Calu3 (cell line): ENCODE data around the gene ZNF181. TPM values are rescaled to one million over a fixed set of nuclear protein-coding genes. Genes with fewer than 3 reads are reported as not detected.

ENCODE experiments used
- BruUV-seq: library from RNA; stranded (reverse); fragments of 400-500 nt; replicated peaks from 2 replicates; lab custom pipeline; 2021; lab: Mats Ljungman, UMichigan
- CTCF ChIA-PET: fragments of 300-600 bp; sonication (Branson Sonifier 250); formaldehyde crosslinking; loops from one replicate; lab custom pipeline; 2022; ENCODE audit warnings: antibody characterized with exemption; lab: Charles Lee
- DNase-seq: peaks from one replicate; pipeline ENCODE4 v3.0.0; 2022
- H3K27ac Mint-ChIP-seq: one replicate; pipeline ENCODE4 v1.8.0; 2022; ENCODE audit warnings: mixed read lengths; ENCODE audit not compliant: unreplicated experiment
- H3K27me3 Mint-ChIP-seq: one replicate; pipeline ENCODE4 v1.8.0; 2022; ENCODE audit warnings: mixed read lengths; ENCODE audit not compliant: unreplicated experiment
- H3K36me3 Mint-ChIP-seq: one replicate; pipeline ENCODE4 v1.8.0; 2022; ENCODE audit warnings: mild to moderate bottlenecking, moderate library complexity, mixed read lengths; ENCODE audit not compliant: insufficient read depth, unreplicated experiment
- H3K4me1 Mint-ChIP-seq: one replicate; pipeline ENCODE4 v1.8.0; 2022; ENCODE audit warnings: mild to moderate bottlenecking, low read depth, mixed read lengths; ENCODE audit not compliant: unreplicated experiment
- H3K4me3 Mint-ChIP-seq: one replicate; pipeline ENCODE4 v1.8.0; 2022; ENCODE audit warnings: mild to moderate bottlenecking, low read depth, moderate library complexity, mixed read lengths; ENCODE audit not compliant: unreplicated experiment
- H3K9me3 Mint-ChIP-seq: one replicate; pipeline ENCODE4 v1.8.0; 2022; ENCODE audit warnings: low read depth, mixed read lengths; ENCODE audit not compliant: unreplicated experiment
- CTCF ChIP-seq: fragments of 200-600 bp; IDR thresholded peaks from one replicate; pipeline ENCODE4 v1.8.0; 2022; ENCODE audit warnings: antibody characterized with exemption; ENCODE audit not compliant: unreplicated experiment
- intact Hi-C: fragments of 100-400 bp; cut with micrococcal nuclease; formaldehyde crosslinking; loops from one replicate; pipeline ENCODE4 v1.10.0; 2022; ENCODE audit not compliant: unreplicated experiment
- total RNA-seq: library from RNA; stranded (reverse); gene quantifications from 2 replicates; pipeline ENCODE4 v1.2.3, GENCODE V29; 2022

The ZNF181 gene
- total RNA-seq, 1 experiment from 2014 or later: 5.7 TPM

DNA sequence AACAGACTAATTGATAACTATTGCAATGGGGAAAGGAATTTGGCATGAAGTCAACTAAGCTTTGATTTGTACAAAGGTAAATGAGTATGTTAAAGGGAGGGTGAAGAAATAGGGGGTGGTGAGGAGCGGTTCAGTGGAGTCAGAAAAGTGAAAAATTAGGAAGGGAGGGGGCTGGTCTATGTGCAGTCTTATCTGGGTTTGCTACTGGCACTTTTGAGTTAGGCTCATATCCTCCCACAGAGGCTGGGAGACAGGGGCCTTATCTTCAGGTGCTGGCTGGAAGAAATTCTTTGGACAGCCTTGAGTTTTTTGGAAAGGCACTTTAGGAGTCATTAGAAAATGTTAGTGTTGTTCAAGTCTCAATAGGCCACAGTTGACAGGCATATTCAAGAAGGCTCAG is 45.5 kb upstream of the ZNF181 start:
- no peak for DNase-seq
- no peak for TF ChIP-seq CTCF
- intact Hi-C loops: no loop called here
- H3K27me3 Mint-ChIP-seq: peaks cover 47% of the 10 kb centered on the region
- H3K36me3 Mint-ChIP-seq: no peaks in the 10 kb centered on the region
- H3K27ac Mint-ChIP-seq: no peak overlapping the region
- no peak overlapping the region for H3K4me3 Mint-ChIP-seq
- H3K9me3 Mint-ChIP-seq: peaks cover 30% of the 10 kb centered on the region
- BruUV-seq: no TSS peak
- H3K4me1 Mint-ChIP-seq: no peaks in the 10 kb centered on the region
- CTCF ChIA-PET: no interaction called here

- no peak for DNase-seq
- no TSS peak for BruUV-seq
- intact Hi-C loops: no loop called here
- no peaks in the 10 kb centered on the region for H3K4me1 Mint-ChIP-seq
- H3K9me3 Mint-ChIP-seq: peaks cover 22% of the 10 kb centered on the region
- H3K36me3 Mint-ChIP-seq: no peaks in the 10 kb centered on the region
- no peak overlapping the region for H3K27ac Mint-ChIP-seq
- peaks cover 47% of the 10 kb centered on the region for H3K27me3 Mint-ChIP-seq
- H3K4me3 Mint-ChIP-seq: no peak overlapping the region
- no peak for TF ChIP-seq CTCF
- CTCF ChIA-PET: no interaction called here
Measured at GRCh38 chr19:34690372-34690771, 43.7 kb upstream of the ZNF181 start.

DNA sequence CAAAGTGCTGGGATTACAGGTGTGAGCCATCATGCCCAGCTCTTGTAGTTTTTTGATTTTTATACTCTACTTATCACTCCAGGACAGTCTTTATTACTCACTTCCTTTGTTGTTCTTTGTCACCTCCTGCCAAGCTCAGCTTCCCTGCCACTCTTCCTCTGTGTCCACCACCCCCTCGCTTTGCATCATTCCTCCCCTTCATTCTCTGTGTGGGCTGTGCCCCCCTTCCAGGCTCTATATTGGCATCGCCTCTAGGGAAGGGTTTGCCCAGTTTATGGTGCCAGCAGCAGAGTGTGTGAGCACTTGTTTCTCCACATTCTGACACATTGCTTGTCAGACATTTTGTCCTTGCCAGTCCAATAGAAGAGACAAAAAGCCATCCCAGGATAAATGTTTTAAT is 41.5 kb upstream of the ZNF181 start:
- Mint-ChIP-seq H3K4me3 (no peak overlapping the region), H3K9me3 (peaks cover 12% of the 10 kb centered on the region), H3K4me1 (no peaks in the 10 kb centered on the region), H3K36me3 (no peaks in the 10 kb centered on the region), H3K27ac (no peak overlapping the region), H3K27me3 (peaks cover 47% of the 10 kb centered on the region)
- intact Hi-C loops: no loop called here
- no TSS peak for BruUV-seq
- TF ChIP-seq CTCF: no peak
- CTCF ChIA-PET: no interaction called here
- DNase-seq: no peak

GRCh38 chr19:34707661-34708060 is 26.4 kb upstream of the ZNF181 start:
- no TSS peak for BruUV-seq
- Mint-ChIP-seq H3K27me3 (peaks cover 28% of the 10 kb centered on the region), H3K9me3 (peaks cover 3% of the 10 kb centered on the region), H3K4me3 (no peak overlapping the region), H3K36me3 (no peaks in the 10 kb centered on the region), H3K4me1 (no peaks in the 10 kb centered on the region), H3K27ac (no peak overlapping the region)
- CTCF ChIA-PET: no interaction called here
- TF ChIP-seq CTCF: no peak
- no peak for DNase-seq
- intact Hi-C loops: no loop called here
